ENCODE measurements around the gene ABHD17A.
"Not testable (repeated sequence)": the region's sequence is repeated elsewhere in the genome, so short reads cannot be mapped to it uniquely, and the experiment has no call there.

ABHD17A gene

DNA sequence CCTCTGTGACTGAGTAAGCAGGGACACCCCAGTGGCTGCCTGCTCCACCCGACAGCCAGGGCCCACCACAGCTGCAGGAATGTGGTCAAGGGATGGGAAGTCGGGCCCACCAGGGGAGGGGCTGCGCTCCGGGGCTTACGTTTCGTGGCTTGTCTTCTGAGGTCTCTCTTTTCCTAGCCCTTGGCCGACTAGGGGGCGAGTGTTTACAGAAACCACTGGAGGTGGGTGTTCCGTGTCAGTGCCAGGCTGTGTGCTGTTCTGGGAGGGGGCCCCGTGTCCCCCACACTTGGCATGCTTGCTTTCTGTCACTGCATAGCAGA lies 24.4 kb upstream of the ABHD17A start:
- no peak for DNase-seq

DNA sequence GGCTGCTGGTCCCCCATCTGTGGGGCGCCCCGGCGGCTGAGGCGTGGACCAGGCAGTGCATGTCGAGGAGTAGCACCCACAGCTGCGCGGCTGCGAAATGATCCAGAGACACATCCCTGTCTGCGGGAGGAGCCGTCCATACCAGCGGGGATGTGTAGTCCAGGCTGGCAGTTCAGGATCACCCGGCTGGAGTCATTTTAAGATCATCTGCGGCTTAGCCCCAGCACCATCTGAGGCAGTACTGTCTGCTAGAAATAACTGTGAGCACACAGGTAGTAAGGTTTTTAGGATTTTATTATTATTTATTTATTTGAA lies 23.0 kb upstream of the ABHD17A start:
- DNase-seq, result no peak

DNA sequence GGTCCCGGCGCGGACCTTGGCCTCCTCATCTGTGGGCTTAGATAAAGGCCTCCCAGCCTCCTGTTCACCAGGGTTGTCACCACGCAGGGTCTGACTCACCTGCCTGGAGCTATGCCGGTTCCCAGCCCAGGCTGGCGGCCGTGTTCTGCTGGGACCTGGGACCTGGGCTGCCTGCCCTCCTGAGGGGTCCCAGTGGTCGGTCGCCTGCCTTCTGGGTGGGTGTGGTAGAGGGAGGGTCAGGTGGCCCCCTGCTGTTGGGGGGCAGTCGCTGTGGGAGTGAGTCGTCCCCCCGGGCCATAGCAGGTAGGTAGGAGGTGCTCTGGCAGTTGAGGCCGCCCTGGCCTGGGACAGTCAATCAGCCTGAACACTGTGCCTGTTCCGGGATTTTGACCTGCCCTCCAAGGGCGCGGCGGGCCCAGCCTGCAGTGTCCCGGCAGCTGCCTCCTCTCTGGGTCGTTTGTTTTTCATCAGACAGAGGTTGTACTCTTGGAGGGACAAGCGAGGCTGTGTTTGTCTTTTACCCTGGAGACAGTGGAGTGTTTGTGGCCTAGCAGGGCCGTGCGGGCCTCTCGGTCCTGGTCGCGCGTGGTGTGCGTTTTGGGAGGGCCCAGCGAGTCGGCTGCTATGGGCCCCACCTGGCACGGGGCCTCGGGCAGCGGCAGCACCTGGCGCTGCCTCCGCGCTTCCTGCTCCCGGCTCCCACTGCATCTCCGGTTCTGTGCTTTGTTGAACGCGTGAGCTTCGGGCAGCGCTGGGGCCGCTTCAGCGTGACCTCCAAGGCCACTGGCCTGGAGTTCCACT lies 22.5 kb upstream of the ABHD17A start:
- DNase-seq, result no peak

DNA sequence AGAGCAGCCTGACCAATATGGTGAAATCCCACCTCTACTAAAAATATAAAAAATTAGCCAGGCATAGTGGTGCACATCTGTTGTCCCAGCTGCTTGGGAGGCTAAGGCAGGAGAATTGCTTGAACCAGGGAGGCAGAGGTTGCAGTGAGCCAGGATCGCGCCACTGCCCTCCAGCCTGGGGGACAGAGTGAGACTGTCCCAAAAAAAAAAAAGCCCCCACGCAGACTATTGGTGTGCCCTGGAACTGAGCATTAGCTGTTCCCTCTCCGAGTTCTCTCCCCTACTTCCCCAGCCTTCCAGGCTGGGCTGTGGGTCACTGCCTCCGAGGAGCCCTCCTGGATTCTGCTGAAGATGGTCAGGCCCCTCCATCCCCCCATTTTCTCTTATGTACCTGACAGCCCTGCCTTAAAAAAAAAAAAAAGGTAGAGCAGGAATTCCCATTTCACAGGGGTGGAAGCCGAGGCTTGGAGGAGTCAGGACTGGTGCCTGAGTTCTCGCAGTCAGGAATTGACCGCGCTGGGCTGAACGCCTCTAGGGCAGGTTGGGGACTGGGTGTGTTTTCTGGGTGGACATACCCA lies 21.8 kb upstream of the ABHD17A start:
- DNase-seq, result no peak

DNA sequence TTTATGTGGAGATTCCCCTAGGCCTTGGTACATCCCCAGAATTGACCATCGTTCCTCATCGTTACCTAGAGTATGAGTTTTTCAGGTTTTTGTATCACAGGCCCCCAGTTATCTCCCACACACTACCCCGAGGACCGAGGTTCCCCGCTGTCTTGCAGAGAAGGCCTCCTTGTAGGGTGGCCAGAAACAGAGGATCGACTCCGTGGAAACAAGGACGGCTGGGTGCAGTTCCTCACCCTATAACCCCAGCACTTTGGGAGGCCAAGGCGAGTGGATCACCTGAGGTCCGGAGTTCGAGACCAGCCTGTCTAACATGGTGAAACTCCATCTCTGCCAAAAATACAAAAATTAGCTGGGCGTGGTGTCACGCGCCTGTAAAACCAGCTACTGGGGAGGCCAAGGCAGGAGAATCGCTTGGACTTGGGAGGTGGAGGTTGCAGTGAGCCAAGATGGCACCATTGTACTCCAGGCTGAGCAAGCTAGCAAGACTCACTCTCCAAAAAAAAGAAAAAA lies 20.6 kb upstream of the ABHD17A start:
- DNase-seq, result peak in 1 of 2 experiments; percentile 28

DNA sequence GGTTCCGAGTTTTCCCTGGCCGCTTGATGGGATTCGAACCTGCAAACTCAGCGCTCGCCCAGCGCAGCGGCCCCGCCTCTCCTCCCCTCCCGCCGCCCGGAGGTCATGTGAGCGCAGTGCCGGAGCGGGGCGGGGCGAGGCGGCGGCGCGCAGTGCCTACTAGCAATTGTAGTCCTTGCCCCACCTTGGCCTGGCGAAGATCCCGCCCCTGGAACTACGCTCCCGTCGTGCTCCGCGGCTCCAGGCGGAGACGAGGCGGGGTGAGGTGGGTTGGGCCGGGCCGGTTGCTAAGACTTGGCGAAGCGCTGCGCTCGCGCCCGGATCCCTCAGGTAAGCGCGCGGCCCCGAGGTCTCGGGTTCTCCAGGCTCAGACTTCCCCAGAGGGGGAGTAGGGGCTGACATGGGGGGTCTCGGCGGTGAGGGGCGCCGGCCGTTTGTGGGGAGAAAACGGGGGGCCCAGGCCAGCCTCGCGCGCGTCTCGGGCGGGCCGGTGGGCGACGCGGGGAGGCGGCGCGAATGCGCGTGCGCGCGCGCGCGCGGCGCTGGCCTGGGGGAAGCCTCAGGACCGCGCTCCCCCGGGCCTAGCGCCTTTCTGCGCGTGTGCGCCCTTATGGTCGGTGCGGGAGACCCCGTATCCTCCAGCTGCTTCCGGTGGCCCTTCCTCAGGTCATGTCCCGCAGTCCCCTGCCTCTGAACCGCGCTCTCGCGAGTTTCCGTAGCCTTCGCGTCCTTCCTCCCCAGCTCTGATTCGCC lies 20.0 kb upstream of the ABHD17A start, which contains the start of the genes ADAT3 and SCAMP4:
TSS of gene ADAT3 (plus strand) at position 290 of the 753 bp plus-strand sequence. CDS start 6,649 bp downstream, outside the sequence.
TSS of gene SCAMP4 (plus strand) at position 290 of the 753 bp plus-strand sequence. CDS start 9,621 bp downstream, outside the sequence.
- DNase-seq, result peak; percentile 98 to 99

DNA sequence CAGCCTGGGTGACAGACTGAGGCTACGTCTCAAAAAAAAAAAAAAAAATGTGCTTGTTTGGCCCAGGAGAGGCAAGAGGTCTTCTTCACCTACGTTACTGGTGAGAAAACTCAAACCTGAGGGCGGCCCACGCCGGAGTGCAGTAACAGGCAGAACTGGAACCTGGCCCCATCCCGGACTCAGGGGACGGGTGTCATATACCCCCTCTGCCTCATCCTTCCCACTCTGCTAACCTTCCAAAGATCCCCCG lies 19.5 kb upstream of the ABHD17A start:
- no peak for DNase-seq

DNA sequence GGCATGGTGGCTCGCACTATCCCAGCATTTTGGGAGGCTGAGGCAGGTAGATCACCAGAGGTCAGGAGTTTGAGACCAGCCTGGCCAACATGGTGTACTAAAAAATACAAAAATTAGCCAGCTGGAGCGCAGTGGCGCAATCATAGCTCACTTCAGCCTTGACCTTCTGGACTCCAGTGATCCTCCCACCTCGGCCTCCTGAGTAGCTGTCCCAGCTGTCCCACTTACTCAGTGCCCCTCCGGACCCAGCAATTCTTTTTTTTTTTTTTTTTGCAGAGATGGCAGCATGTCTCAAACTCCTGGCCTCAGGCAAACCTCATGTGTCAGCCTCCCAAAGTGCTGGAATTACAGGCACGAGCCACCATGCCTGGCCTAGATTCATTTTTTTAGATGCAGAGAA lies 17.6 kb upstream of the ABHD17A start:
- no peak for DNase-seq

DNA sequence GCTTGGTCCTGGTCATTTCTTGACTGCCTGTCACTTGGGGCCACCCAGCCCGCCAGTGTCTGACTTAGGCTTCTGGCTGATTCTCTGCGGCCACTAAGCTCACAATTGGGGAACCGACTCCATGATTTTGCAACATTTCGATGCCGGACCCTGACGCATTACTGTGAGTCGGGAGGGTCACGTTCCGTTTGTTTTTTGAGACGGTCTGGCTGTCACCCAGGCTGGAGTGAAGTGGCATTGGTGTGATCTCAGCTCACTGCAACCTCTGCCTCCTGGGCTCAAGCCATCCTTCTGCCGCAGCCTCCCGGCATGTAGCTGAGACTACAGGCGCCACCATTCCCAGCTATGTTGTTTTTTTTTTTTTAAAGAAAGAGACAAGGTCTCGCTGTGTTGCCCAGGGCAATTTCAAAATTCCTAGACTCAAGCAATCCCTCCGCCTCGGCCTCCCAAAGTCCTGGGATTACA lies 16.7 kb upstream of the ABHD17A start:
- no peak for DNase-seq

DNA sequence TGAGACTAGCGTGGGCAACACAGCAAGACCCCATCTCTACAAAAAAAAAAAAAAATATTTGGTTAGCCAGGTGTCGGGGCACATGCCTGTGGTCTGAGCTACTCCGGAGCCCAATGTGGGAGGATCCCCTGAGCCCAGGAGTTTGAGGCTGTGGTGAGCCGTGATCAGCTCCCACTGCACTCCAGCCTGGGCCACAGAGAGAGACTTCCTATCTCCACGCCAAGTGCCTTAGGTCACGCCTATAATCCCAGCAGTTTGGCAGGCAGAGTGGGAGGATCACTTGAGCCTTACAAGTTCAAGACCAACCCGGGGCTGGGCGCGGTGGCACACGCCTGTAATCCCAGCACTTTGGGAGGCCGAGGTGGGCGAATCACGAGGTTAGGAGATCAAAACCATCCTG lies 11.2 kb upstream of the ABHD17A start:
- peak; percentile 41 to 44 for DNase-seq

DNA sequence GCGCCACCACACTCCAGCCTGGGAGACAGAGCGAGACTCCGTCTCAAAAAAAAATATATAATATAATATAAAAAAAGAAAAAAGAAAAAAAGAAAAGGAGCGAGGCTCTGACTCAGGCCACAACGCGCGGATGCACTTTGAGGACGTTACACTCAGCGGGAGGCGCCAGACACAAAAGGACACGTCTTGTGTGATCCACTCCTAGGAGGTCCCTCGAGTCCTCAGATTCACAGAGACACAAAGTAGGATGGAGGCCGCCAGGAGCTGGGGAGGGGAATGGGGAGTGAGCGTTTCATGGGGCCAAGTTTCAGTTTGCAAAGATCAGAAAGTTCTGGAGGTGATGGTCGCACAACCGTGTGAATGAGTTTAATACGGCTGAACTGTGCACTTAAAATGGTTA lies 8.5 kb upstream of the ABHD17A start:
- DNase-seq, result no peak

DNA sequence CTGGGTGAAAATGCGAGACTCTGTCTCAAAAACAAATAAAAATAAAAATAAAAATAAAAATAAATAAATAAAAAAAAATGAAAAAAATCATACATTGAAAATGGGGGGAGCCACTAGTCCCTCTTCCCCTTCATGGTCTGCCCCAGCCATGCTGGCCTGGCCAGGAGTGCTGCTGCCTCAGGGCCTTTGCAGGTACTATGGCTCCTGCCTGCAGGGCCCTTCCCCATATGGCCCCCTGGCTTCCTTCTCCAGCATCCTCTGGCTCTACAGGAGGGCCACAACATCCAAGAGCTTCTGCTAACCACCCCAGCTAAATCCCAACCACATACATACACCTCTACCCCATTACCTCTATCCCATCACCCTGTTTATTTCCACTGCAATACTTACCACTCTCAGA lies 4.6 kb upstream of the ABHD17A start:
- no peak for DNase-seq

DNA sequence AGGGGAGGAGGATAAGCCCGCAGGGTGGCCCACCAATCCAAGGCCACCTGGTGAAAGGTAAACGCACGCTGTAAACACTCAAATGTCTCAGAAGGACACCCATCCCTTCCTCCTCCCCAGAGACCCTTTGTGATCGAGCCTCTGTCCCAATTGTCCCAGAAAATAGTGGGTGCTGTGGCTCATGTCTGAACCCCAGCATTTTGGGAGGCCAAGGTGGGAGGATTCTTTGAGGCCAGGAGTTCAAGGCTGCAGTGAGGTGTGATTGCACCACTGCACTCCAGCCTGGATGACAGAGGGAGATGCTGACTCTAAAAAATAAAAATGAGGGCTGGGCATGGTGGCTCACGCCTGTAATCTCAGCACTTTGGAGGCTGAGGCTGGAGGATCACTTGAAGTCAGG lies 3.1 kb upstream of the ABHD17A start:
- DNase-seq, result no peak

DNA sequence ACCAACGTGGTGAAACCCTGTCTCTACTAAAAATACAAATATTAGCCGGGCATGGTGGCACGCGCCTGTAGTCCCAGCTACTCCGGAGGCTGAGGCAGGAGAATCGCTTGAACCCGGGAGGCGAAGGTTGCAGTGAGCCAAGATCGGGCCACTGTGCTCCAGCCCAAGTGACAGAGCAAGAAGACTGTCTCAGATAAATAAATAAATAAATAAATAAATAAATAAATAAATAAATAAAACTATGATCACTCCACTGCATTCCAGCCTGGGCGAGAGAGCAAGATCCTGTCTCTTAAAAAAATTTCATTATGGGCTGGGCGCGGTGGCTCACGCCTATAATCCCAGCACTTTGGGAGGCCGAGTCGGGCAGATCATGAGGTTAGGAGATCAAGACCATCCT lies 1.1 kb upstream of the ABHD17A start:
- DNase-seq, result not testable (repeated sequence)

DNA sequence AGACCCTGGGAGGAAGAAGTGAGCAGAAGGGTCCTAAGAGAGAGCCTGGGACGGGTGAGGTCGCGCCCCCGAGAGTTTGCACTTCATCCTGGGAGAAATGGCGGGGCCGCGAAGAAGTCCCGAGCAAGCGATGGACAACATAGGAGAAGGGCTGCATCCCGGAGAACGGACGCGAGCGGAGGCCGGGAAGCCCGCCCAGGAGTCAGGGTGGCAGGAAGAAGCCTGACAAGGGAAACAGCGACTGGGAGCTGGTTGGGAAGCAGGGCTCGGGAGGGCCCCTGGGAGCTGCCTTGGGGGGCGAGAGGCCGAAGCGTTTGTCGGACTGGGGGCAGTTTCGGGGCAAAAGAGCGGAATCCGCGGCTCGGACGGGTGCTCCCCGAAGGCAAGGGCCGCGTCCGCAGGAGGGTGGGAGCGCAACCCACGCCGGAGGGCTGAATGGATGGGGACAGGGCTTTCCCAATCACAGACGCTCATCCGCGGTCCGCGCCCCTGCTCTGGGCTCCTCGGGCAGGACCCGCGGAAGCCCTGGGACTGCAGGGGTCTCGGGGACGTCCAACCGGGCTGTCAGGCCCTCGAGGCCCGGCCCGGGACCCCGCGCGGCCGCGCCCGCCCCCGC lies 469 bp downstream of the ABHD17A start:
- DNase-seq, result peak; percentile 29 to 41

DNA sequence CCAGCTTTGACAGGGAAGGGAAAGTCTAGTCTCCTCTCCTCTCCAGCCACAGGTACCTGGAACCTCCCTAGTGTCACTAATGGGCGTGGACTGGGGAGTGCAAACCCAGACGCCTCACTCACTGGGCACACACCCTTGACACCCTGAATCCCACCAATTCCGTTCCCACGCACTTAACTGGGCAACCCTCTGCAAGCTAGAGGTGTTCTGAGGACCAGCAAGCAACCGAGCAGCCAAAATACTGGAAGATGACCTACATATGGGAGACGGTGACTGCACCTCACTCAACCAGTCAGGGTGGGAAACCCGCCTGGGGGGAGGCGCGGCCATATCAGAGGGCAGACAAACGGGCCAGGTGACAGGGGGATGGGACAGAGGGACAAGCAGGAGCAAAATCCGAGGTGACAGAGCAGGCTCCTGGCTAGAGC lies 991 bp downstream of the ABHD17A start:
- peak; percentile 74 to 76 for DNase-seq

DNA sequence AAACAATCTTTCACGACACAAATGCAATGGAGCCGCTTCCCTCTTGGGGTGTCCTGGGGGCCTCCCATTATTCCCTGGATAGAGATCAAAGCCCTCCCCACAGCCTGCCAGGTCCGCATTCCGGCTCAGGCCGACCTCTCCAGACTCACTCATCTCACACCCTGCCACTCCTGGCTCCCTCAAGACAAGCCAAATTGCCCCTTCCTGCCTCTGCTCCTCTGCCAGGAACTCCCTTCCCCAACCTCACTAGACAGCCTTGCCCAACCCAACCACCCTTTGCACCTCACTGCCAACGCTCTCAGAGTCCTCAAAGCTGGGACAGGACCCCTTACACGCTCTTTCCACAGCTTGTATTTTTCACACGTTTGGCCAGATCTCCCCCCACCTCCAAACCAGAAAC lies 1.5 kb downstream of the ABHD17A start:
- DNase-seq, result peak; percentile 30 to 37

DNA sequence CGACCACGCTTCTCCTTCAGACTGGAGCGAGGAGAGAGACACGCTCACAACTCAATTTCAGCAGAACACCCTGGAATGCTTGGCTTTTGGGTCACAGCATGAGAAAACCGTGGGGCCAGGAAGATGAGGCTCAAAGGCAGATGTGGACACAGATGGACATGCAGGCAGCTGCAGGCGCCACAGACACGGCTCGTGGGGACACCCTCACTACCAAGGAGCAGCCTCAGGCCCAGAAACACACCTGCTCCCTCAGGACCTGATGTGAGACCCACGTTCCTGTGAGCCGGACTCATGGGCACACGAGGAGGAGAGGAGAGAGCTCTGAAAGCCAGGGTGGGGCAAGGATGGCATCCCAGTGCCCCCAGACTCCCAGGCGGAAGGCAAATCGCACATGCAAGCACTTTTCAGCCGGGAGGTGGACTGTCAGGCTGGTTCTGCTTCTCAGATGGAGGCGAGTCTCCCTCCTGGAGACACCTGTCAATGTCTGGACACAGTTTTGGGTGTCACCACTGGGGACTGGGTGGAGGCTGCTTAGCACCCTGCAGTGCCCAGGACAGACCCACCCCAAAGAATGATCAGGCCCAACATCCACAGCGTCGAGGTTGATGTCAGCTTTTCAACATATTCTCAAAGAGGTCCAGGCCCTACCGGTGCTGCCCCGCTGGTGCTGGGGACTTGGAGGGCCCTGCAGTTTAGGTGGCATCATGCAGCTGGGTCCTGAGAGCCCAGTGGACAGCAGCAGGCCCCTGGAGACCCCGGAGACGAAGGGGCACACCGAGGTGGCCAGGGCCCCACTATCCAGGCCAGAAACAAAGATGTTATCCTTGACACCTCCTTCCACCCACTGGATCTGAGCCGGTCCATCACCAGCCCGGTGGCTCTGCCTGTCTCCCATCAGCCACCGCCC lies 2.3 kb downstream of the ABHD17A start:
- DNase-seq, result peak; percentile 28 to 30

DNA sequence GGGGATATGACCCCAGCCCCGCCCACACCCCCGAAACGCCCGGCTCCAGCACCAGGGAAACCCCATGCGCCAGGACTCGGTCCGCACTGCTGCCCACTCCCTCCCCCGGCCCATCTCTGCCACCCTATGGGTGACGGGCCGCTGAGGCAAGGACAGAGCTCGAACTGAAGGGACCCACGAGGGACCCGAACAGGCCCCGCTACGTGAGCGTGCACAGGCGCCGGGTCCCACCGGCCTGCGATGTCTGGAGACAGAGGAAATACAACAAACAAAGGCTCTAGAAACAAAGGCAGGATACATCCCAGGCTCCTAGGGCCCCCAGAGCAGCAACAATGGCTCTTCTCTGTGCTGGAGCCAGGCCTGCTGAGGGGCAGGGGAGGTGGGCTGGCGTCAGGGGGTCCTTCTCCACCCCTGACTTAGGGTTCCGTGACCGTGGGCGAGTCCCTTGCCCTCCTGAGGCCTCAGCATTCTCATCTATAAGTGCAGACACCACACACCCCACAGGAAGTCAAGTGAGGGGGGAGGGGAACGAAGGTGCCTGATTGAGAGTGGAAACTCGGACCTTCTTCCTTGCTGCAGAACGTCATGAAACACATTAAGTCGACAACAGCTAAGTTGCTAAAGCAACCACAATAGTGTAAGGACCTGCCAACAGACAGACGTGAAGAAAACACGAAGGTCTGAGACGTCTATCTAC lies 3.1 kb downstream of the ABHD17A start:
- DNase-seq, result peak; percentile 78 to 80

DNA sequence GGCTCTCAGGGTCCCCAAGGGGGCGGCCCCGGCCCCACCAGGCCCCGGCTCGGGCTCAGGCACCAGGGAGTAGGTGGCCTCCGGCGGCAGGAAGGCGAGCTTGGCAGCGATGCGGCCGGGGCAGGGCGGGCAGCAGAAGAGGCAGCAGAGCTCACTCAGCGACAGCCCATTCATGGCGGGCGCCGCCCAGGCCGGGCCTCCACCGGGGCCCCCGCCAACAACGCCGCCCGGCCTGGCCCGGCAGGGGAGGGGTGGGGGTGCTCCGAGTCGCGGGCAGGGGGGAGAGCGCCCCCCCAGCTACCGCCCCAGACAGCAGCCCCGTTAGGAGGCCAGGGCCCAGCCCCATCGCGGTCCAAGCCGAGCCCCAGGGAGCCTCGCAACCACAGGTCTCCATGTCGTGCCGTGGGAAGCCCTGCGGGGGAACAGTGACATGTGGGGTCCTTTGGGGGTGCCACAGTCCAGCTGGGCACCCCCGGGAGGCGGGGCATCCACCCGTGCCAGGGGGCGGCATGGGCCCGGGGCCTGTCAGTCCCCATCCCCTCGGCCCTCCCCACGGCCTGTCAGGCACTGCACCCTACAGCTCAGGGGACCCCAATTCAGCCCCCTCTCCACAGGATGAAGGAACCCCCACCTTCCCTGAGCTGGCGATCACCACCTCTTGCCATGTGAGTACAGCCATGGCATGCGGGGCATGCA lies 3.8 kb downstream of the ABHD17A start:
- not testable (repeated sequence) for DNase-seq
